Activated T-helper 1 cell treated with anti-CD3 and anti-CD28 coated beads, Interleukin-12 subunit alpha, Interleukin-12 subunit beta, Interleukin-2, Interleukin-4 antibody, amounts not matched to agents 30 ng/mL and 10 ng/mL and 1 ng/mL, durations not matched to agents 14 hours and 24 hours and 36 hours (primary cell): ENCODE data around the gene EXOC2. TPM values are rescaled to one million over a fixed set of nuclear protein-coding genes. Genes with fewer than 3 reads are reported as not detected.

Experiments
- DNase-seq: peaks from one replicate; pipeline ENCODE4 v3.0.0; 2021; ENCODE audit warnings: low spot score
- H3K27ac Mint-ChIP-seq: one replicate; pipeline ENCODE4 v1.8.0; 2021; ENCODE audit warnings: mild to moderate bottlenecking, mixed read lengths
- H3K27me3 Mint-ChIP-seq: one replicate; pipeline ENCODE4 v1.8.0; 2022; ENCODE audit warnings: mild to moderate bottlenecking, moderate library complexity, mixed read lengths; ENCODE audit not compliant: insufficient read depth
- H3K36me3 Mint-ChIP-seq: one replicate; pipeline ENCODE4 v1.8.0; 2021; ENCODE audit warnings: low read depth, mixed read lengths
- H3K4me1 Mint-ChIP-seq: one replicate; pipeline ENCODE4 v1.8.0; 2021; ENCODE audit warnings: low read depth, mixed read lengths
- H3K4me3 Mint-ChIP-seq: one replicate; pipeline ENCODE4 v1.8.0; 2021; ENCODE audit warnings: mild to moderate bottlenecking, moderate library complexity, mixed read lengths
- H3K9me3 Mint-ChIP-seq: one replicate; pipeline ENCODE4 v1.8.0; 2021; ENCODE audit warnings: mixed read lengths
- intact Hi-C: fragments of 100-400 bp; cut with micrococcal nuclease; formaldehyde crosslinking; loops from one replicate; pipeline ENCODE4 v1.15.1; 2024
- total RNA-seq: library from RNA; stranded (reverse); gene quantifications from 2 replicates; pipeline ENCODE4 v1.2.3, GENCODE V29; 2022

The EXOC2 gene
- total RNA-seq, 1 donor from 2014 or later = 44.5 TPM

DNA sequence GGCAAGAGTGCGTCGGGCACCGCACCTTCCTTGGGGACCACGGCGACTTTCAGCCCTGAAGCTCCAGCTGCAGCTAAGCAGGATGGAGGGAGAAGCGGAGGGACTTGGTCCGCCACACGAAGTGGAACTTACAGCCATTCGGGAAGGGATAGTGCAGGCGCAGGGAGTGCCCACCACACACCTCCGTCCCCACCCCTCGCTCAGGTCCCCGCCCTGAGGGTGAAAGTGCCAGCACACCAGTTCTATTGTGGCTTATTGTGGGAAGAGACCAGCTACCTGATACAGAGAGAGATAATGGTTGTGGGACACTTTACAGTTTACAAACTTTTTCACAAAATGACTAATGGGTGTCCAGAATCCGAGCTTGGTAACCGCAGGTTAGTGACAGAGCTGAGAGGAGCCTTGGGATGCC lies 225.3 kb downstream of the EXOC2 start:
- peaks cover 57% of the 10 kb centered on the region for H3K4me1 Mint-ChIP-seq
- no peak overlapping the region for H3K4me3 Mint-ChIP-seq
- peaks cover 6% of the 10 kb centered on the region for H3K27me3 Mint-ChIP-seq
- H3K27ac Mint-ChIP-seq = no peak overlapping the region
- no peaks in the 10 kb centered on the region for H3K9me3 Mint-ChIP-seq
- no peak for DNase-seq
- H3K36me3 Mint-ChIP-seq = no peaks in the 10 kb centered on the region
- intact Hi-C loops = no loop called here

DNA sequence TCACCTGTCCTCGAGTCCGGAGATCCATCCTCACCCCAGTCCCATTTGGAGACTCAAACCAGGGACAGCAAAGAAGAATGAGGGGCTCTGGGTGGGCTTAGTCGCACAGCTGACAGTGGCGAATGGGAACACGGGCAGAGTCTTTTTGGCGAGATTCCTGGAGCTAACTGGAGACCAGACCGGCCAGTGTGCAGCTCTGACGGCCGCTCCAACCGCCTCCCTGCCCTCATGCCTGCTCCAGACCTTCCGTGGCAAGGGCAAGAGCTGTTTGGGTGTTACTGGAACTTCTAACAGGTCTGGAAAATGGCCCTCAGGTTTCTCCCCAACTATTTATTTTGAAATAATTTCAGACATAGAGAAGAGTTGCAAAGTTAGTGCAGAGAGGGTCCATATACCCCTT lies 225.8 kb downstream of the EXOC2 start:
- intact Hi-C loops = no loop called here
- Mint-ChIP-seq H3K9me3 (no peaks in the 10 kb centered on the region), H3K4me1 (peaks cover 56% of the 10 kb centered on the region), H3K36me3 (no peaks in the 10 kb centered on the region), H3K4me3 (no peak overlapping the region), H3K27me3 (peaks cover 8% of the 10 kb centered on the region), H3K27ac (peak overlapping the region; percentile 7)
- no peak for DNase-seq

DNA sequence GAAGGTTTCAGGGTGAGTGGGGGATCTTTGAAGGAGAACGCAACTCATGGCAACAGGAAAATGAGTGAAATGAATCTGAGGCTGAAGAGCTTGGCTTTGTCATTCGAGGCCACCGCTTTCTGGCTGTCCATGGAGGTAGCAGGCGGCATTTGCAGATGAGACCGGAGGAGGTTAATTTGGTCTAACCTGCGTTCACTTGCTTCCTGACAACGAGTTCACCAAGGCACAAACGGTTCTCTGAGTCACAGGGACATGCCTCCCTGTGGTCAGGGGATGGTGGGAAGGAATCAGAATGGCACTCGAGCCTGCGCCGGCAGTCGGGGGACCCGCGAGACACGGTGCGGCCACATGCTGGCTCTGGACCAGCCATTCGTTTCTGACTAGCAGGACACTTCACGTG lies 226.4 kb downstream of the EXOC2 start:
- H3K36me3 Mint-ChIP-seq = no peaks in the 10 kb centered on the region
- H3K4me3 Mint-ChIP-seq = no peak overlapping the region
- H3K9me3 Mint-ChIP-seq = no peaks in the 10 kb centered on the region
- peak overlapping the region; percentile 57 for H3K27ac Mint-ChIP-seq
- intact Hi-C loops = no loop called here
- peaks cover 8% of the 10 kb centered on the region for H3K27me3 Mint-ChIP-seq
- H3K4me1 Mint-ChIP-seq = peaks cover 56% of the 10 kb centered on the region
- DNase-seq = no peak

DNA sequence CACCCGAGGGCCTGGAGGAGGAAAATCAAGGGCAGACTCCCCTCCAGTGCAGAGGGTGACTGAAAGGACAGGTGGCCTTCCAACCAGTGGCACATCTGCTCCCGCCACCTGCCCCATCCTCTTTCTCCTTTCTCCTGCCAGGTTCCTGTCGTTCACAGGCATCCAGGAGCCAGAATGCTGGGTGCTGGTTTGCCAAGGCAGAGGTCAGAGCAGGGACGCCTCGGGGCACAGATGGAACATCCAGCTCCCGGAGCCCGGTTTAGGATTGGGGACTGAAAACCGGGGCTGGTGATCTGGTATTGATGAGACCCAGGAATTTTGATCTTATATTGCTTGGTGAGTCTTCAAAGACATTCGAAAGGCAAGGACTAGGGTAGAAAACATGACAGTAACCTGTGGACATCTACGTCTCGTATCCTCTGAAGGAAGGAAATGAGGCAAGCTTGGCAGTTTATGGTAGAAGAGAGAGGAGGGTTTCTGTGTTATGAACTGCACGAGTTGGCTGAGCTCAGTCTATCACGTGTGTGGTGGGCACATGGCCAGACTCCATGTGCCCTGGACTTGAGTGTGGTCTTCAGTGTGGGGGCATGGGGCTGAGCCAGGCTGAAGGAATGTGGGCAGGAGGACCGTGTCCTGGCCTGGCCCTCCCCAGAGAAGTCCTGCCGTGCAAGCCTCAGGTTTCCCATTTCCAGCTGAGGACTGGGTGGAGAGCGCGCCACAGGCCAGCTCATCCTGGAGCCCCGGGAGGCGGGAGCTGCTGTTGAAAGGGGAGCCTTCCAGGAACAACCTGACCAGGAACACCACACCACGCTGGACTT lies 227.2 kb downstream of the EXOC2 start:
- Mint-ChIP-seq H3K36me3 (no peaks in the 10 kb centered on the region), H3K4me3 (no peak overlapping the region), H3K9me3 (no peaks in the 10 kb centered on the region), H3K27me3 (peaks cover 8% of the 10 kb centered on the region), H3K27ac (peak overlapping the region; percentile 10), H3K4me1 (peaks cover 56% of the 10 kb centered on the region)
- no peak for DNase-seq
- intact Hi-C loops = no loop called here

DNA sequence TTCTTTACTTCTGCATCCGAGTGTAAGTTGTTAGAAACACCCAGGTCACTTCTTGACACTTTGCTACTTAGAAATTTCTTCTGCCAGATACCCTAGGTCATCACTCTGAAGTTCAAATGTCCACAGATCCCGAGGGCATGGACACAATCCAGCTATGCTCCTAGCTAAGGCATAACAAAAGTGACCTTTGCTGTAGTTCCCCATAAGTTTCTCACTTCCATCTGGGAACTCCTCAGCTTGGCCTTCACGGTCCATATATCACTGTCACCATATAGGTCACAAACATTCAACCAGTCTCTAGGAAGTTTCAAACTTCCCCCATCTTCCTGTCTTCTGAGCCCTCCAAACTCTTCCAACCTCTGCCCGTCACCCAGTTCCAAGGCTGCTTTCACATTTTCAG lies 236.1 kb downstream of the EXOC2 start:
- H3K9me3 Mint-ChIP-seq = peaks cover 15% of the 10 kb centered on the region
- no peak for DNase-seq
- H3K27ac Mint-ChIP-seq = no peak overlapping the region
- intact Hi-C loops = no loop called here
- no peak overlapping the region for H3K4me3 Mint-ChIP-seq
- H3K4me1 Mint-ChIP-seq = peaks cover 35% of the 10 kb centered on the region
- H3K27me3 Mint-ChIP-seq = no peaks in the 10 kb centered on the region
- peaks cover 15% of the 10 kb centered on the region for H3K36me3 Mint-ChIP-seq

DNA sequence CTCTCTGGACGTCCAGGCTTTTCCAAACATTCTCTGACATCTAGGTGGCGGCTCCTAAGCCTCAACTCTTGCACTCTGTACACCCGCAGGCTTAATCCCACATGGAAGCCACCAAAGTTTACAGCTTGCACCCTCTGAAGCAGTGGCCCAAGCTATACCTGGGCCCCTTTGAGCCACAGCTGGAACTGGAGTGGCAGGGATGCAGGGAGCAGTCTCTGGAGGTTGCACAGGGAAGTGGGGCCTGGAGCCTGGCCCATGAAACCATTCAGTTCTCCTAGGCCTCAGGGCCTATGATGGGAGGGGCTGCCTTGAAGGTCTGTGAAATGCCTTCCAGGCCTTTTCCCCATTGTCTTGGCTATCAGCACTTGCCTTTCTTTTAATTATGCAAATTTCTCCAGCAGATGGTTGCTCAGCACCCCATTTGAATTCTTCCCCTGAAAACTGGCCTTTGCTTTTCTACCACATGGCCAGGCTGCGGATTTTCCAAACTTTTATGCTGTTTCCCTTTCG lies 236.5 kb downstream of the EXOC2 start:
- no peak for DNase-seq
- H3K27ac Mint-ChIP-seq = no peak overlapping the region
- intact Hi-C loops = no loop called here
- H3K27me3 Mint-ChIP-seq = no peaks in the 10 kb centered on the region
- peaks cover 15% of the 10 kb centered on the region for H3K9me3 Mint-ChIP-seq
- H3K36me3 Mint-ChIP-seq = peaks cover 15% of the 10 kb centered on the region
- peaks cover 30% of the 10 kb centered on the region for H3K4me1 Mint-ChIP-seq
- no peak overlapping the region for H3K4me3 Mint-ChIP-seq

DNA sequence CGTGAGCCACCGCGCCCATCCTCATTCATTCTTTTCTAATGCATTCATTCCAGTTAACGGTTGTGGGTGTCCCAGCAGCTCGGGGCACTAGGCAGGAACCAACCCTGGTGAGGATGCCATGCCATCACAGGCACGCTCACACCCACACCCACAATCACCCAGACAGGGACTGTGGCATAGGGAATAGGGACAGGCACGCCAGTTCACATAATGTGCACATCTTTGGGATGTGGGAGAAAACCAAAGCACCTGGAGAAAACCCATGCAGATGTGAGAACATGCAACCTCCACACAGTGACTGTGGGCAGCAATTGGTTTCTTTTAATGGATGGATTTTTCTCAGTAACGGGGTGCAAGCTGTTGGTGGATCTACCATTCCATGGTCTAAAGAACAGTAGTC lies 237.1 kb downstream of the EXOC2 start:
- intact Hi-C loops = no loop called here
- peaks cover 15% of the 10 kb centered on the region for H3K36me3 Mint-ChIP-seq
- H3K4me1 Mint-ChIP-seq = peaks cover 25% of the 10 kb centered on the region
- no peak for DNase-seq
- H3K4me3 Mint-ChIP-seq = no peak overlapping the region
- no peaks in the 10 kb centered on the region for H3K27me3 Mint-ChIP-seq
- peaks cover 15% of the 10 kb centered on the region for H3K9me3 Mint-ChIP-seq
- no peak overlapping the region for H3K27ac Mint-ChIP-seq

DNA sequence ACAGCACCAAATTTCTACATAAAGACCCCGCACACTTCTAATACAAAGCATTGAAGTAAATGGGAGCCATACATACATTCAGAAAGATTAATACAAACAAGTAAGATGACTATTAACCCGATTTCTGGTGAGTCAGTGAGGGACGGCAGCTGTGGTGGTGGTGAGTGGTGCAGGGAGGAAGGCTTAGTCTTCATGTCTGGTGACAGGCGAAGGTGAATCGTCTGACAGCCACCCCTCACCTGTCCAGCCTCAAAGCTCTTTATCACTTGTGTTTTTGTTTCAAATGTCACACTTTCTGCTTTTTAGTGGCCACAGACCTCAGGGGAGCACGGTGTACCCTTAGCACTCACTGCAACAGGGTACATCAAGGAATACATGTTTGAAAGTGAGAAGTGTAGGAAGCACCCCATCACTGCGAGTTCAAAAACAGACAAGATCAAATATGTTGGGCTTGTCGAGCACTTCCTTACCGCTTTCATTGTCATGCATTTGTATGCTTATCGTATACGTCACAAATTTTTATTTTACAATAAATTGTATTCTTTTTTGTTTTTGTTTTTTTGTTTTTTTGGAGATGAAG lies 237.8 kb downstream of the EXOC2 start:
- peaks cover 15% of the 10 kb centered on the region for H3K9me3 Mint-ChIP-seq
- H3K27ac Mint-ChIP-seq = peak overlapping the region; percentile 67
- no peaks in the 10 kb centered on the region for H3K27me3 Mint-ChIP-seq
- intact Hi-C loops = no loop called here
- no peak for DNase-seq
- H3K36me3 Mint-ChIP-seq = peaks cover 15% of the 10 kb centered on the region
- peaks cover 19% of the 10 kb centered on the region for H3K4me1 Mint-ChIP-seq
- no peak overlapping the region for H3K4me3 Mint-ChIP-seq

DNA sequence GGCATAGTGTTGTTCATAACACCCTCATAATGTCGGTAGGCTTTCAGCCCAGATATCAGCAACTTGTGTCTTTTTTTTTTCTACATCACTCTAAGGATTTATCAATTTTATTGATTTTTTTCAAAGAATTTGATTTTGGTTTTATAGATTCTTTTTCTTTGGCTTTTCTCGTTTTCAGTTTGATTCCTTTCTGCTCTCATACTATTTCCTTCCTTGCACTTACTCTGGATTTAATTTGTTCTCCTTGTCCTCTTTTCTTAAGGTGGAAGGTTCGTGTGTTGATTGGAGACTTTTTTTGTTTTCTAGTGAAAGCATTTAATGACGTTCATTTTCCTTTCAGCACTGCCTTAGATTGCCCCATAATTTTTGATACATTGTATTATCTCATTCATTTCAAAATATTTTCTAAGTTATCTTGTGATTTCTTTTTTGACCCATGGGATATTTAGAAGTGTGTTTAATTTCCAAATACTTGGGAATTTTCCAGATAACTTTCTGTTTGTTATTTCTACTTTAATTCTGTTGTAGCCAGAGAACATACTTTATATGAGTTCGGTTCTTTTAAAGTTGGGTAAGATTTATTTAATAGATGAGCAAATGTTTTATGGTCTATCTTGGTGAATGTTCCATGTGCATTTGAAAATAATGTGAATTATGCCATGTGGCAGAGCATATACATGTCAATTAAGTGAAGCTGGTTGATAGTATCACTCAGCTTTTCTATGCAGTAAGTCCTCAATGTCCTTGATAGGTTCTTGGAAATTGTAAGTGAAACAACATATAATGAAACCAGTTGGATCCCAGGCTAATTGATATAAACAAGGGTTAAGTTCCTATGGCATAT lies 238.6 kb downstream of the EXOC2 start:
- peaks cover 18% of the 10 kb centered on the region for H3K4me1 Mint-ChIP-seq
- H3K27ac Mint-ChIP-seq = no peak overlapping the region
- peaks cover 17% of the 10 kb centered on the region for H3K36me3 Mint-ChIP-seq
- no peak for DNase-seq
- H3K9me3 Mint-ChIP-seq = peaks cover 15% of the 10 kb centered on the region
- no peaks in the 10 kb centered on the region for H3K27me3 Mint-ChIP-seq
- H3K4me3 Mint-ChIP-seq = no peak overlapping the region
- intact Hi-C loops = no loop called here

DNA sequence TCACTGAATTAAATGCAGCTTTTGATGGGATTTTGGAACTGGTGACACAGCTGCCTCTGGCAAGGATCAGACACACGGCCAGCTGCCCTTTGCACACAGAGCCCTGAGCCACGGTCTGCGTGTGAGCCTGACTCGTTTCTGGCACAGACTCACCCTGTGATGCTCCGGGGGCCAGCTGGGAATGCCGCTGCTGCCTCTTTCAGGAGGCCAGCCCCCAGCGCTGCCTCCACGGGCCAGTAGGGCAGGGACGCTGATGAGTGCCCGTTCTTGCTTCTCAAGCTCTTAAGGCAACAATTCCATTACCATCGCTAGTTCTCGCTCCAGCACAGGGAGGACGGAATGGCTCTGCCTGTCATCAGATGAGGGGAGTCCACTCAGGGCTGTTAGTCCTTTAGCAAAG lies 239.8 kb downstream of the EXOC2 start:
- no peak overlapping the region for H3K27ac Mint-ChIP-seq
- DNase-seq = no peak
- H3K4me1 Mint-ChIP-seq = peaks cover 28% of the 10 kb centered on the region
- peaks cover 21% of the 10 kb centered on the region for H3K36me3 Mint-ChIP-seq
- no peaks in the 10 kb centered on the region for H3K27me3 Mint-ChIP-seq
- intact Hi-C loops = no loop called here
- peaks cover 11% of the 10 kb centered on the region for H3K9me3 Mint-ChIP-seq
- no peak overlapping the region for H3K4me3 Mint-ChIP-seq

DNA sequence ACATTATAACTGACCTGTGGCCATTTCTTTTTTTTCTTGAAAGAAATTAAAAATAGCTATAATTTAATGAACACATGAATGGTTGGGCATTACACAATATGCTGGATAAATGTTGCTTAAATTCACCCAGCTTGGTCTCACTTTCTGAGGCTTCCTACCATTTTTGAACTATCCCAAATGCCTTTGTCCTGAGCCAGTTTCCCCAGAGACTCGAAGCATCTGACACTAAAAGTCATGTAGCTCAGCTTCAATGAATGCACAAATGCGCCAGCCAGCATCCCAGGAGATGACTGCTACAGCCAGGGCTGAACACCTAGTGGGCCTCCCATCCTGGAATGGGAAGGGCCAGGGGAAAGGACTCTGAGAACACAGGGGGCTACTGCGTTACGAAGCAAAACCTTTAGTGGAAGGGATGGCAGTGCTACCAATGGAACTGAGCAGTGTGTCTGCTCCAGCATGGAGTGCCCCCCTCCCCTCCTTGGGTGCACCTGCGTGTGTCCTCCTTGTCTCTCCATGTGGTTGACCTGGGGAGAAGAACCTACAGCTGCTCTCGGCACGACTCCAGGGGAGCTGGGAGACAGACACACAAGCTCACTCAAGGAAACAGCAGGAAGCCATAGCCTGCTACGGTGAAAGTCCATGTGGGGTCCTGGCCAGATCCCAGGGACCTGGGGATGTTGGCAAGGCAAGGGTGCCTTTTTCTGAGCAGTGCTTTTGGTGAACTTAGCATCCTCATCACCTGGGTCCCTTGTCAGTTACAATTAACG lies 240.5 kb downstream of the EXOC2 start:
- intact Hi-C loops = no loop called here
- Mint-ChIP-seq H3K27ac (no peak overlapping the region), H3K27me3 (no peaks in the 10 kb centered on the region), H3K4me1 (peaks cover 35% of the 10 kb centered on the region), H3K9me3 (peaks cover 6% of the 10 kb centered on the region), H3K4me3 (no peak overlapping the region), H3K36me3 (peaks cover 18% of the 10 kb centered on the region)
- no peak for DNase-seq

DNA sequence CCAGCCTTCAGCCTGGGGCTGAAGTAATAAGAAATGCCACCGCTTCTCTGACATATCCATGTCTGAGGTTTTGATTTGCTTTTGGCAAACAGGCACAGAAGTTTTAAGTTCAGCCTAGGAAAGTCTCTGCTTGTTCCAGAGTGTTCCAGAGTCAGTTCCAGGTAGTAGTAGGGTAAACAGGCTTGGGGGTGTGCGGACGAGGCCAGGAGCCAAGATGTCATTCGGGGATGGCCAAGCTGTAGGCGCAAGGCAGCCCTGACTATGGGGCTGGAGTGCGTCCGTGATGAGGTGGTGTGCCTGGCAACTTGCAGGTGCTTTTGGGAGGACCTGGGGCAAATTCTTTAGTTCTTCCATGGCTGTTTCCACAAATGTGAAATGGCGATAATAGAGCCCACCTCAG lies 241.1 kb downstream of the EXOC2 start:
- no peak overlapping the region for H3K4me3 Mint-ChIP-seq
- H3K4me1 Mint-ChIP-seq = peaks cover 42% of the 10 kb centered on the region
- no peak overlapping the region for H3K27ac Mint-ChIP-seq
- no peaks in the 10 kb centered on the region for H3K9me3 Mint-ChIP-seq
- H3K27me3 Mint-ChIP-seq = peaks cover under 1% of the 10 kb centered on the region
- DNase-seq = no peak
- peaks cover 11% of the 10 kb centered on the region for H3K36me3 Mint-ChIP-seq
- intact Hi-C loops = no loop called here
